HepG2 (cell line): ENCODE data around the gene IMMT. TPM values are rescaled to one million over a fixed set of nuclear protein-coding genes. Genes with fewer than 3 reads are reported as not detected.

ENCODE experiments used
- ATF7-NPFF ChIP-seq: sonication (generic); formaldehyde crosslinking; IDR thresholded peaks from 2 replicates; pipeline ENCODE4 v1.8.1; 2023; ENCODE audit warnings: mild to moderate bottlenecking, low read depth, missing genetic modification reagents, moderate library complexity
- FLYWCH1 ChIP-seq: sonication (generic); formaldehyde crosslinking; IDR thresholded peaks from 2 replicates; pipeline ENCODE4 v1.8.1; 2023; ENCODE audit warnings: mild to moderate bottlenecking, missing genetic modification reagents
- NR1H2 ChIP-seq: sonication (generic); formaldehyde crosslinking; IDR thresholded peaks from 2 replicates; pipeline ENCODE4 v1.8.1; 2022; ENCODE audit warnings: low read depth, missing genetic modification reagents, borderline replicate concordance
- RAD21 ChIP-seq: fragments of 450-650 bp; formaldehyde crosslinking; IDR thresholded peaks from 2 replicates; pipeline ENCODE4 v1.5.0; 2020; ENCODE audit warnings: mild to moderate bottlenecking
- RXRB ChIP-seq: IDR thresholded peaks from 2 replicates; pipeline ENCODE4 v1.6.1; 2016; ENCODE audit warnings: borderline replicate concordance, missing genetic modification reagents, missing compliant biosample characterization
- SALL1 ChIP-seq: sonication (generic); formaldehyde crosslinking; IDR thresholded peaks from 2 replicates; pipeline ENCODE4 v1.8.0; 2022; ENCODE audit warnings: mild to moderate bottlenecking, missing genetic modification reagents
- XRCC5 ChIP-seq: fragments of 200-400 bp; formaldehyde crosslinking; optimal IDR thresholded peaks from 2 replicates; pipeline ENCODE3; 2017; ENCODE audit warnings: mild to moderate bottlenecking, low read length
- ZKSCAN8 ChIP-seq: IDR thresholded peaks from 2 replicates; pipeline ENCODE4 v1.6.1; 2016; ENCODE audit warnings: borderline replicate concordance, missing genetic modification reagents, missing compliant biosample characterization
- ZNF558 ChIP-seq: sonication (generic); formaldehyde crosslinking; IDR thresholded peaks from 2 replicates; pipeline ENCODE4 v1.9.0; 2022; ENCODE audit warnings: mild to moderate bottlenecking, missing genetic modification reagents, borderline replicate concordance
- polyA plus RNA-seq, 8 experiments: library from polyadenylated mRNA; depleted of rRNA in 3 of 8; stranded (reverse) in 7 of 8; unstranded in 1 of 8; fragments of >200 nt; fragmentation: Illumina TruSeq in 4 of 8; extraction: Trizol in 4 of 8; gene quantifications; 2 replicates each; pipeline versions ENCODE4 v1.2.1 to v1.2.3, GENCODE V29; 2011 to 2016; ENCODE audit warnings: low read depth in 4 of 8, missing spikeins in 1 of 8, mixed read lengths in 1 of 8; ENCODE audit not compliant: insufficient read depth in 1 of 8
- total RNA-seq, 5 experiments: library from RNA; depleted of rRNA; stranded (reverse); fragments of >200 nt; fragmentation: Illumina TruSeq; extraction: Trizol; gene quantifications; 2 replicates each; pipeline ENCODE4 v1.2.3, GENCODE V29; 2016; ENCODE audit warnings: low read depth in 1 of 5
- TF ChIP-seq, protein P1 (sequence below): sonication (generic); formaldehyde crosslinking; IDR thresholded peaks from 2 replicates; pipeline ENCODE4 v1.5.0; 2020; ENCODE audit warnings: mild to moderate bottlenecking, missing genetic modification reagents, moderate library complexity
- TF ChIP-seq, protein P2 (sequence below): sonication (generic); formaldehyde crosslinking; IDR thresholded peaks from 2 replicates; pipeline ENCODE4 v1.4.0; 2020; ENCODE audit warnings: missing genetic modification reagents; ENCODE audit errors: not compliant biosample characterization
- TF ChIP-seq, protein P3 (sequence below): IDR thresholded peaks from 2 replicates; pipeline ENCODE4 v1.4.0; 2020; ENCODE audit warnings: mild to moderate bottlenecking, missing genetic modification reagents
- TF ChIP-seq, protein P4 (sequence below): sonication (generic); formaldehyde crosslinking; IDR thresholded peaks from 2 replicates; pipeline ENCODE4 v1.4.0; 2020; ENCODE audit warnings: missing genetic modification reagents, borderline replicate concordance
- TF ChIP-seq, protein P5 (sequence below): sonication (generic); formaldehyde crosslinking; IDR thresholded peaks from 2 replicates; pipeline ENCODE4 v1.9.0; 2022; ENCODE audit warnings: missing genetic modification reagents, mild to moderate bottlenecking, borderline replicate concordance

IMMT gene
- total and polyA plus RNA-seq, 2 of the 13 experiments (the other 11 are each of a cell fraction or from before 2014, with no cell fraction given) = 63.5 to 119 TPM

DNA sequence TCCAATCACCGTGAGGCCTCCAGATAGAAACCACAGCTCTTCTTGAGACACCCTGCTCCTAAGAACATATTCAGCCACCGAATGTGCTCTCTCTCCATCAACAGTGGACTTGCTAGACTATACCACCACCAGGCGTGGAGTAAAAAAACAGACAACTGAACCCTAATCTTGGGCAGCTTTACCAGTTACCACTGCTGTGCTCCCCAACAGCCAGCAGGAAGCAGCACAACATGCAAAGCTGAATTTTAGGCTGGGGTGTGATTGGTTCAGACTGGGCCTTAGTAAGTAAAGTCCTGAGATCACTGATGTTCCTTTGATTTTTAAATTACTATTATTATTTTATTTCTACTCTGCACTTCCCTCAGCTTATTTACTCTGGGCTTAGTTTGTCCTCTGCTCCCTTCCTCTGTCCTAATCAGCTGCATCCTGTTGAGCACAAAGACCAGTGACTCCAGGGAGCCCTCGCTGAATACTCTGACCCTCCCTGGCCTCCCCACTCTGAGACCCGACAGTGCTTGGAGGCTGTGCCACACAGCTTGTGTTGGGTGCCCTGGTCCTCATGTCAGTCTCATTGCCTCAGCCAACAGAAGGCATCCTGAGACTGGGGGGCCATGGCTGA lies 25.9 kb upstream of the IMMT start (continued):
- TF ChIP-seq, protein P1, sequence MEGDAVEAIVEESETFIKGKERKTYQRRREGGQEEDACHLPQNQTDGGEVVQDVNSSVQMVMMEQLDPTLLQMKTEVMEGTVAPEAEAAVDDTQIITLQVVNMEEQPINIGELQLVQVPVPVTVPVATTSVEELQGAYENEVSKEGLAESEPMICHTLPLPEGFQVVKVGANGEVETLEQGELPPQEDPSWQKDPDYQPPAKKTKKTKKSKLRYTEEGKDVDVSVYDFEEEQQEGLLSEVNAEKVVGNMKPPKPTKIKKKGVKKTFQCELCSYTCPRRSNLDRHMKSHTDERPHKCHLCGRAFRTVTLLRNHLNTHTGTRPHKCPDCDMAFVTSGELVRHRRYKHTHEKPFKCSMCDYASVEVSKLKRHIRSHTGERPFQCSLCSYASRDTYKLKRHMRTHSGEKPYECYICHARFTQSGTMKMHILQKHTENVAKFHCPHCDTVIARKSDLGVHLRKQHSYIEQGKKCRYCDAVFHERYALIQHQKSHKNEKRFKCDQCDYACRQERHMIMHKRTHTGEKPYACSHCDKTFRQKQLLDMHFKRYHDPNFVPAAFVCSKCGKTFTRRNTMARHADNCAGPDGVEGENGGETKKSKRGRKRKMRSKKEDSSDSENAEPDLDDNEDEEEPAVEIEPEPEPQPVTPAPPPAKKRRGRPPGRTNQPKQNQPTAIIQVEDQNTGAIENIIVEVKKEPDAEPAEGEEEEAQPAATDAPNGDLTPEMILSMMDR (CRISPR knock-in tag) = peak; percentile 92
- no peak for TF ChIP-seq ZNF558 (CRISPR knock-in tag)
- TF ChIP-seq, protein P2, sequence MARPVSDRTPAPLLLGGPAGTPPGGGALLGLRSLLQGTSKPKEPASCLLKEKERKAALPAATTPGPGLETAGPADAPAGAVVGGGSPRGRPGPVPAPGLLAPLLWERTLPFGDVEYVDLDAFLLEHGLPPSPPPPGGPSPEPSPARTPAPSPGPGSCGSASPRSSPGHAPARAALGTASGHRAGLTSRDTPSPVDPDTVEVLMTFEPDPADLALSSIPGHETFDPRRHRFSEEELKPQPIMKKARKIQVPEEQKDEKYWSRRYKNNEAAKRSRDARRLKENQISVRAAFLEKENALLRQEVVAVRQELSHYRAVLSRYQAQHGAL (CRISPR knock-in tag) = no peak
- no peak for TF ChIP-seq FLYWCH1
- 0 out of 2 replicates have a peak, but pooled peaks have one; percentile 29 for TF ChIP-seq RXRB
- TF ChIP-seq XRCC5 = peak; percentile 62
- TF ChIP-seq, protein P3, sequence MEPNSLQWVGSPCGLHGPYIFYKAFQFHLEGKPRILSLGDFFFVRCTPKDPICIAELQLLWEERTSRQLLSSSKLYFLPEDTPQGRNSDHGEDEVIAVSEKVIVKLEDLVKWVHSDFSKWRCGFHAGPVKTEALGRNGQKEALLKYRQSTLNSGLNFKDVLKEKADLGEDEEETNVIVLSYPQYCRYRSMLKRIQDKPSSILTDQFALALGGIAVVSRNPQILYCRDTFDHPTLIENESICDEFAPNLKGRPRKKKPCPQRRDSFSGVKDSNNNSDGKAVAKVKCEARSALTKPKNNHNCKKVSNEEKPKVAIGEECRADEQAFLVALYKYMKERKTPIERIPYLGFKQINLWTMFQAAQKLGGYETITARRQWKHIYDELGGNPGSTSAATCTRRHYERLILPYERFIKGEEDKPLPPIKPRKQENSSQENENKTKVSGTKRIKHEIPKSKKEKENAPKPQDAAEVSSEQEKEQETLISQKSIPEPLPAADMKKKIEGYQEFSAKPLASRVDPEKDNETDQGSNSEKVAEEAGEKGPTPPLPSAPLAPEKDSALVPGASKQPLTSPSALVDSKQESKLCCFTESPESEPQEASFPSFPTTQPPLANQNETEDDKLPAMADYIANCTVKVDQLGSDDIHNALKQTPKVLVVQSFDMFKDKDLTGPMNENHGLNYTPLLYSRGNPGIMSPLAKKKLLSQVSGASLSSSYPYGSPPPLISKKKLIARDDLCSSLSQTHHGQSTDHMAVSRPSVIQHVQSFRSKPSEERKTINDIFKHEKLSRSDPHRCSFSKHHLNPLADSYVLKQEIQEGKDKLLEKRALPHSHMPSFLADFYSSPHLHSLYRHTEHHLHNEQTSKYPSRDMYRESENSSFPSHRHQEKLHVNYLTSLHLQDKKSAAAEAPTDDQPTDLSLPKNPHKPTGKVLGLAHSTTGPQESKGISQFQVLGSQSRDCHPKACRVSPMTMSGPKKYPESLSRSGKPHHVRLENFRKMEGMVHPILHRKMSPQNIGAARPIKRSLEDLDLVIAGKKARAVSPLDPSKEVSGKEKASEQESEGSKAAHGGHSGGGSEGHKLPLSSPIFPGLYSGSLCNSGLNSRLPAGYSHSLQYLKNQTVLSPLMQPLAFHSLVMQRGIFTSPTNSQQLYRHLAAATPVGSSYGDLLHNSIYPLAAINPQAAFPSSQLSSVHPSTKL (CRISPR knock-in tag) = 0 out of 2 replicates have a peak, but pooled peaks have one; percentile 31
- TF ChIP-seq, protein P4, sequence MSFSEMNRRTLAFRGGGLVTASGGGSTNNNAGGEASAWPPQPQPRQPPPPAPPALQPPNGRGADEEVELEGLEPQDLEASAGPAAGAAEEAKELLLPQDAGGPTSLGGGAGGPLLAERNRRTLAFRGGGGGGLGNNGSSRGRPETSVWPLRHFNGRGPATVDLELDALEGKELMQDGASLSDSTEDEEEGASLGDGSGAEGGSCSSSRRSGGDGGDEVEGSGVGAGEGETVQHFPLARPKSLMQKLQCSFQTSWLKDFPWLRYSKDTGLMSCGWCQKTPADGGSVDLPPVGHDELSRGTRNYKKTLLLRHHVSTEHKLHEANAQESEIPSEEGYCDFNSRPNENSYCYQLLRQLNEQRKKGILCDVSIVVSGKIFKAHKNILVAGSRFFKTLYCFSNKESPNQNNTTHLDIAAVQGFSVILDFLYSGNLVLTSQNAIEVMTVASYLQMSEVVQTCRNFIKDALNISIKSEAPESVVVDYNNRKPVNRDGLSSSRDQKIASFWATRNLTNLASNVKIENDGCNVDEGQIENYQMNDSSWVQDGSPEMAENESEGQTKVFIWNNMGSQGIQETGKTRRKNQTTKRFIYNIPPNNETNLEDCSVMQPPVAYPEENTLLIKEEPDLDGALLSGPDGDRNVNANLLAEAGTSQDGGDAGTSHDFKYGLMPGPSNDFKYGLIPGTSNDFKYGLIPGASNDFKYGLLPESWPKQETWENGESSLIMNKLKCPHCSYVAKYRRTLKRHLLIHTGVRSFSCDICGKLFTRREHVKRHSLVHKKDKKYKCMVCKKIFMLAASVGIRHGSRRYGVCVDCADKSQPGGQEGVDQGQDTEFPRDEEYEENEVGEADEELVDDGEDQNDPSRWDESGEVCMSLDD (CRISPR knock-in tag) = no peak
- TF ChIP-seq, protein P5, sequence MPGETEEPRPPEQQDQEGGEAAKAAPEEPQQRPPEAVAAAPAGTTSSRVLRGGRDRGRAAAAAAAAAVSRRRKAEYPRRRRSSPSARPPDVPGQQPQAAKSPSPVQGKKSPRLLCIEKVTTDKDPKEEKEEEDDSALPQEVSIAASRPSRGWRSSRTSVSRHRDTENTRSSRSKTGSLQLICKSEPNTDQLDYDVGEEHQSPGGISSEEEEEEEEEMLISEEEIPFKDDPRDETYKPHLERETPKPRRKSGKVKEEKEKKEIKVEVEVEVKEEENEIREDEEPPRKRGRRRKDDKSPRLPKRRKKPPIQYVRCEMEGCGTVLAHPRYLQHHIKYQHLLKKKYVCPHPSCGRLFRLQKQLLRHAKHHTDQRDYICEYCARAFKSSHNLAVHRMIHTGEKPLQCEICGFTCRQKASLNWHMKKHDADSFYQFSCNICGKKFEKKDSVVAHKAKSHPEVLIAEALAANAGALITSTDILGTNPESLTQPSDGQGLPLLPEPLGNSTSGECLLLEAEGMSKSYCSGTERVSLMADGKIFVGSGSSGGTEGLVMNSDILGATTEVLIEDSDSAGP (CRISPR knock-in tag) = no peak
- no peak for TF ChIP-seq ATF7-NPFF (CRISPR knock-in tag)
- no peak for TF ChIP-seq ZKSCAN8
- no peak for TF ChIP-seq NR1H2
- 0 out of 2 replicates have a peak, but pooled peaks have one; percentile 10 for TF ChIP-seq SALL1 (CRISPR knock-in tag)
- TF ChIP-seq RAD21 (CRISPR knock-in tag) = peak; percentile 79
